ENCODE measurements around the gene TMEM132C.

DNA sequence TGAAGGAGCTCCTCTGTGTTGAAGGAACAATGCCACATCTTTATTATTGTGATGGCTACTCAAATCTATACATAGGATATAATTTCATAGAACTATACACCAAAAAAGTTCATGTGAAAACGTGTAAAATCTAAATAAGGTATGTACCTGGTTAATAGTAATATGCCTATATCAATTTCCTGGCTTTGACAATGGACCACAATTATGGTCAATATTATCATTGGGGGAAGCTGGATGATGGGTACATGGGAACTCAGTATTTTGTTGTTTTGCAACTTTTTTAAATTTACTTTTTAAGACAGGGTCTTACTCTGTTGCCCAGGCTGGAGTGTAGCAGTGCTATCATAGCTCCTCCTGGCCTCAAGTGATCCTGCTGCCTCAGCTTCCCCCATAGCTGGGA, 270.7 kb downstream of the TMEM132C start:
- TF ChIP-seq EZH2 (optimal IDR thresholded peaks at IDR 0.05; ENCODE audit: low read depth, low read length): no peak
- TF ChIP-seq, protein P1, sequence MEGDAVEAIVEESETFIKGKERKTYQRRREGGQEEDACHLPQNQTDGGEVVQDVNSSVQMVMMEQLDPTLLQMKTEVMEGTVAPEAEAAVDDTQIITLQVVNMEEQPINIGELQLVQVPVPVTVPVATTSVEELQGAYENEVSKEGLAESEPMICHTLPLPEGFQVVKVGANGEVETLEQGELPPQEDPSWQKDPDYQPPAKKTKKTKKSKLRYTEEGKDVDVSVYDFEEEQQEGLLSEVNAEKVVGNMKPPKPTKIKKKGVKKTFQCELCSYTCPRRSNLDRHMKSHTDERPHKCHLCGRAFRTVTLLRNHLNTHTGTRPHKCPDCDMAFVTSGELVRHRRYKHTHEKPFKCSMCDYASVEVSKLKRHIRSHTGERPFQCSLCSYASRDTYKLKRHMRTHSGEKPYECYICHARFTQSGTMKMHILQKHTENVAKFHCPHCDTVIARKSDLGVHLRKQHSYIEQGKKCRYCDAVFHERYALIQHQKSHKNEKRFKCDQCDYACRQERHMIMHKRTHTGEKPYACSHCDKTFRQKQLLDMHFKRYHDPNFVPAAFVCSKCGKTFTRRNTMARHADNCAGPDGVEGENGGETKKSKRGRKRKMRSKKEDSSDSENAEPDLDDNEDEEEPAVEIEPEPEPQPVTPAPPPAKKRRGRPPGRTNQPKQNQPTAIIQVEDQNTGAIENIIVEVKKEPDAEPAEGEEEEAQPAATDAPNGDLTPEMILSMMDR (IDR thresholded peaks at IDR 0.05; ENCODE audit: low read length): no peak

Measured in MM.1S (cell line).